Measurements from ENCODE around the gene USH1G. TPM values are rescaled to one million over a fixed set of nuclear protein-coding genes. Genes with fewer than 3 reads are reported as not detected.

USH1G gene
- total RNA-seq, 1 donor from 2014 or later = not detected

DNA sequence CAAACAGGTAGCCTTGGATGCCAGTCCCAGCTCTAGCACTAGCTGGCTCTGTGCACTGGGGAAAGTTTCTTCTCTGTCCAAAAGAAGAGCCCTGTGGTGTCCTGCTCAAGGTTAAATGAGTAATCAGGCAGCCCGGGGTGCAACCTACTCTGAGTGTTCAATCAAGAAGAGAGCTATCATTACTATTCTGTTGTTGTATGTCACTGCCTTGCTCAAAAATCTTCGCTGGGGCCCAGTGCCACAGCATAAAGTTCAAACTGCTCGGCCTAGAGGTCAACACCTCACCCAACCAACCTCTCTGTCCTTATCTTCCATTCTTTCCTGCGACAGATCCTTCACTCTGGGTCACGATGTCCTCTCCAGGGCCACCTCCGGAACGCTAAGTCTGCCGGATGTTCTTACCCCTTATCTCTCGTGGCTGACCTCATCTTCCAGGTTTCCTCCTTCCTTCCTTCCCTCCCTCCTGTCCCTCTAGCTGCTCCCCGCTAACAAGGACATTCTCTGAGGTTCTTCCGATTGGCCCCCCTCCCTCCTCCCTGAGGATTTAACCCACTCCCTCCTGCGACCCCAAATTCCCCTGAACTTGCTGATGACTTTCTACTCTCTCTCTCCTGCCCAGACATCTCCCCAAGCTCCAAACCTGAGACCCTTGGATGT is 54.7 kb downstream of the USH1G start:
- DNase-seq (no peak), ATAC-seq (no peak)
- intact Hi-C loops (cut with micrococcal nuclease) = no loop called here

DNA sequence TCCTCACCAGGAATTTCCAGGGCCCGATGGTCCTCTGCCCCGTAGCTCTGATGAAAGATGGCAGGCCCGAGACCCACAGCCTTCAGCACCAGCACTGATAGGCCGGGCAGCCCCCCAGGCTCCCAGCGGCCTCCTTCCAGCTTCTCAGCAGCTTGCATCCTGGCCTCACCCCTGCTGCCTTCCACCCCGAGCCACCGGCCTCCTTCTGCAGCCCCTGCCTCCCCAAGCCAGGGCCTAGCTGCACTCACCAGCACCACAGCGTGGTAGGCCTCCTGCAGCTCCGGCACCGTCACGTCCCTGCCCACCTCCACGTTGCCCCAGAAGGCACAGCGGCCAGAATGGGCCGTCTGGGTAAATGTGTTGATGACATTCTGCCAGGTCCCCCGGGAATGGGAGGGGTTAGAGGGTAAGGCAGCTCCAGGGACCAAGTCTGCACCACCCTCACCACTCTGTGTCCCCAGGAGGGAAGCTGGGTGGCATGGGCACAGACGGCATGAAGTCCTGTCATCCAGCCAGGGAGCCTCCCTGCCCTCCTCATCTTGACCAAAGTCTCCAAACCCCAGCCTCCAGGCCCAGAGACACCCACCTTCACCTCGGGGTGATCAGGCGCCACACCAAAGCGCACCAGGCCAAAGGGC is 56.7 kb downstream of the USH1G start:
- DNase-seq (no peak), ATAC-seq (no peak)
- intact Hi-C loops (cut with micrococcal nuclease) = no loop called here

Other genes starting within 250 kb of the USH1G start
- gene CD300LF, start 210.3 kb downstream of the USH1G start, total RNA-seq = not detected
- gene RAB37, start 186.0 kb downstream of the USH1G start, total RNA-seq = 2.8 TPM
- 16.0 TPM for gene NHERF1, start 174.6 kb downstream of the USH1G start, total RNA-seq
- gene NAT9, start 146.9 kb downstream of the USH1G start, total RNA-seq = 21.1 TPM
- 0.52 TPM for gene GRIN2C, start 63.4 kb downstream of the USH1G start, total RNA-seq
- gene FDXR, start 50.3 kb downstream of the USH1G start, total RNA-seq = 4.5 TPM
- not detected for gene FADS6, start 29.6 kb downstream of the USH1G start, total RNA-seq
- gene OTOP2, start 1.0 kb upstream of the USH1G start, total RNA-seq = not detected
- not detected for gene OTOP3, start 12.6 kb upstream of the USH1G start, total RNA-seq
- 11.2 TPM for gene HID1, start 49.5 kb upstream of the USH1G start, total RNA-seq
- gene CDR2L, start 64.4 kb upstream of the USH1G start, total RNA-seq = 18.3 TPM
- 51.5 TPM for gene MRPL58, start 89.4 kb upstream of the USH1G start, total RNA-seq
- 937 TPM for gene ATP5PD, start 123.7 kb upstream of the USH1G start, total RNA-seq
- gene KCTD2, start 124.0 kb upstream of the USH1G start, total RNA-seq = 24.1 TPM
- 7.2 TPM for gene SLC16A5, start 164.7 kb upstream of the USH1G start, total RNA-seq
- 6.0 TPM for gene ARMC7, start 186.7 kb upstream of the USH1G start, total RNA-seq
- 25.5 TPM for gene NT5C, start 208.5 kb upstream of the USH1G start, total RNA-seq
- gene JPT1, start 231.3 kb upstream of the USH1G start, total RNA-seq = 14.0 TPM